ENCODE data around the gene TMEM181. TPM values are rescaled to one million over a fixed set of nuclear protein-coding genes. Genes with fewer than 3 reads are reported as not detected.
A peak's percentile ranks its signal among the peaks of the same experiment; 100 is the strongest.

TMEM181 gene, protein sequence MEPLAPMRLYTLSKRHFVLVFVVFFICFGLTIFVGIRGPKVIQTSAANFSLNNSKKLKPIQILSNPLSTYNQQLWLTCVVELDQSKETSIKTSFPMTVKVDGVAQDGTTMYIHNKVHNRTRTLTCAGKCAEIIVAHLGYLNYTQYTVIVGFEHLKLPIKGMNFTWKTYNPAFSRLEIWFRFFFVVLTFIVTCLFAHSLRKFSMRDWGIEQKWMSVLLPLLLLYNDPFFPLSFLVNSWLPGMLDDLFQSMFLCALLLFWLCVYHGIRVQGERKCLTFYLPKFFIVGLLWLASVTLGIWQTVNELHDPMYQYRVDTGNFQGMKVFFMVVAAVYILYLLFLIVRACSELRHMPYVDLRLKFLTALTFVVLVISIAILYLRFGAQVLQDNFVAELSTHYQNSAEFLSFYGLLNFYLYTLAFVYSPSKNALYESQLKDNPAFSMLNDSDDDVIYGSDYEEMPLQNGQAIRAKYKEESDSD
- 28.4 TPM for total RNA-seq
- long read RNA-seq, partial matches to known transcripts = 16 of 37 reads
- long read RNA-seq, other reads (novel, unspliced or antisense) = 21 of 37 reads

DNA sequence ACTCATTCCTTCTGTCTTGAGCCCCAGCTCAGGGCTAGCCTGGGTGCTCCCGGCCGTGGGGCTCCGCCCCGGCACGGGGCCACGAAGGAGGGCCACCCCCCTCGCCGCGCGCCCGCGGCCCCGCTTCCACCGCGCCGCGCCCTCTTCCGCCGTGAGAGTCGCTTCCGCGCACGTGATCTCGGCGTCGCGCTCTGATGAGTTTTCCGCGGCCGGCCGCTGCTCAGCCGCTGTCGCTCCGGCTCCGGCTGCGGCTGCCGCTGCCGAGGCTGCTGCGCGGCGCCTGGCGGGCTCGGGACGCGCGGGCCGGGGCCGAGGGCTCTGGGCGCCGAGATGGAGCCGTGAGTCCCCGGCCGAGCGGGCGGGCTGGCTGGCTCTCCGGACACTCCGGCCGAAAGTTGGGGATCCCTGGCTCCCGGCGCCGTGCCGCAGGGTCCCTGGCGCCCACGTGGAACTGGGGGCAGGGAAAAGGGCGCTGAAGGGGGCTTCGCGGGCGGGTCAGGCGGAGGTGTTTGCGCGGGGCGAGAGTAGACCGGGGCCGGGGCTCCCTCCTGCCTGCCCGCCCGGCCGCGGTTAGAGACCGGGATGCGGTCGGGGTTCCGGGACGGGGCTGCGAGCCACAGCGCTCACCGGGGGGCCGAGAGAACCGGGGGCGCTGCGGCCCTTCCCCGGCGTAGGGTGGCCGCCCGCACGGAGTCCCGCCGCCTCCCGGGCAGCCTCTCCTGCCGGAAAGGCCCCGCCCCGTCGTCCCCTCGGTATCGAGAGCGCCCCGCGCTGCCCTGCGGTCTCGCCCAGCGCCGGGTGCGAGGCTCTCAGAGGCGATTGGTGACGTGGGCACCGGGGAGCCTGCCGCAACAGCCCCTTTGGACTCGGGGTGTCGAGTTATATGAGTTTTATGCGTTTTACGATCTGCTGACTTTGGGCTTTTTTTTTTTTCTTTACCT lies at the start of gene TMEM181:
Gene TMEM181 (plus strand): TSS at position 197 of the 941 bp plus-strand sequence. CDS start 134 bp downstream, at position 331.
- Histone ChIP-seq H3K4me1 (peaks cover 40% of the 10 kb centered on the region), H3K9me3 (no peaks in the 10 kb centered on the region), H3K27ac (peak within 1 kb of the TSS; percentile 96), H3K4me3 (peak within 1 kb of the TSS; percentile 90), H3K36me3 (no peaks in the 10 kb centered on the region), H3K27me3 (ENCODE audit: low read depth) (no peaks in the 10 kb centered on the region)
- intact Hi-C loops (cut with DNase I) = no loop called here
- TF ChIP-seq, protein P1, sequence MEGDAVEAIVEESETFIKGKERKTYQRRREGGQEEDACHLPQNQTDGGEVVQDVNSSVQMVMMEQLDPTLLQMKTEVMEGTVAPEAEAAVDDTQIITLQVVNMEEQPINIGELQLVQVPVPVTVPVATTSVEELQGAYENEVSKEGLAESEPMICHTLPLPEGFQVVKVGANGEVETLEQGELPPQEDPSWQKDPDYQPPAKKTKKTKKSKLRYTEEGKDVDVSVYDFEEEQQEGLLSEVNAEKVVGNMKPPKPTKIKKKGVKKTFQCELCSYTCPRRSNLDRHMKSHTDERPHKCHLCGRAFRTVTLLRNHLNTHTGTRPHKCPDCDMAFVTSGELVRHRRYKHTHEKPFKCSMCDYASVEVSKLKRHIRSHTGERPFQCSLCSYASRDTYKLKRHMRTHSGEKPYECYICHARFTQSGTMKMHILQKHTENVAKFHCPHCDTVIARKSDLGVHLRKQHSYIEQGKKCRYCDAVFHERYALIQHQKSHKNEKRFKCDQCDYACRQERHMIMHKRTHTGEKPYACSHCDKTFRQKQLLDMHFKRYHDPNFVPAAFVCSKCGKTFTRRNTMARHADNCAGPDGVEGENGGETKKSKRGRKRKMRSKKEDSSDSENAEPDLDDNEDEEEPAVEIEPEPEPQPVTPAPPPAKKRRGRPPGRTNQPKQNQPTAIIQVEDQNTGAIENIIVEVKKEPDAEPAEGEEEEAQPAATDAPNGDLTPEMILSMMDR (IDR thresholded peaks at IDR 0.05) = peak; percentile 8
- DNase-seq (peak; percentile 92), ATAC-seq (peak; percentile 94 to 96)

DNA sequence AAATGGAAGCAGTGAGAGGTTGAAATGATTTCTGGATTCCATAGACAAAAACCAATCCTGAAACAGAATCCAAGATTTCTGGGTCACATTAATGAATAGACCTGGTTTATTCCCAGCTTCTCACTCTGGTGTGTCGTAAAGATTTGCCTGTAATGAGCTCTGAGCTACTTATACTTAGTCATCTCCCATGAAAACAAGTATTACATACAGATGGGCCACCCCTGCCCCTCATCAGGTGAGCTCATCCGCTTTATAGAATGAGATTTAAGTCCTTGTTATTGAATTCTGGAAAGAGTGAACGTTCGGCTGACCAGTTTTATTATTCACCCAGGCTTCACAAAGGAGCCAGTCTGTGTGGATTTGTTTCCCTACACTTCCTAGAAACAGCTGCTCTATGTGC lies 47.1 kb upstream of the TMEM181 start:
- ATAC-seq = no peak
- Histone ChIP-seq H3K4me1 (peaks cover 1% of the 10 kb centered on the region), H3K27ac (no peak overlapping the region), H3K36me3 (no peaks in the 10 kb centered on the region), H3K4me3 (no peak overlapping the region), H3K9me3 (no peaks in the 10 kb centered on the region), H3K27me3 (ENCODE audit: low read depth) (peaks cover 21% of the 10 kb centered on the region)
- DNase-seq = no peak
- TF ChIP-seq, protein P1 (IDR thresholded peaks at IDR 0.05) = no peak
- intact Hi-C loops (cut with DNase I) = no loop called here

DNA sequence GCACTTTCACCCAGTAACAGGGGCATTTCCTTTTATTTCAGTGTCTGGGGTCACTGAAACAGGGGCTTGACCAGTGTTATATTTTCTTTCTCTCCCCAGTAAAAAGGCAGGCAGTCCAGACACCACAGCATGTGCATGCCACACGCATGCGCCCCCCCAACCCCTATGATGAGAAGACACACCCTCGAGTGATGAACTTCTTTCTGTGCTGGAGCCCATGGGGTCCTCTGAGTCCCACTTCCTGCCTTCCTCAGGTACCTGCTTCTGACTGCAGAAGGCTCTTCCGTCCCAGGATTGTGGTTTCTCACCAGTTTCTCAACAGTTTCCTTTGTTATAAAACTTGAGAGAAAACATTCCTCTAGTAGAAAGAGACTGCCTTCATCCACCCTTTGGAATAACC lies 45.7 kb upstream of the TMEM181 start:
- TF ChIP-seq, protein P1 (IDR thresholded peaks at IDR 0.05) = no peak
- Histone ChIP-seq H3K27me3 (ENCODE audit: low read depth) (peaks cover 30% of the 10 kb centered on the region), H3K9me3 (no peaks in the 10 kb centered on the region), H3K4me3 (no peak overlapping the region), H3K36me3 (no peaks in the 10 kb centered on the region), H3K4me1 (peaks cover 13% of the 10 kb centered on the region), H3K27ac (no peak overlapping the region)
- intact Hi-C loops (cut with DNase I) = no loop called here
- no peak for ATAC-seq
- DNase-seq = no peak

DNA sequence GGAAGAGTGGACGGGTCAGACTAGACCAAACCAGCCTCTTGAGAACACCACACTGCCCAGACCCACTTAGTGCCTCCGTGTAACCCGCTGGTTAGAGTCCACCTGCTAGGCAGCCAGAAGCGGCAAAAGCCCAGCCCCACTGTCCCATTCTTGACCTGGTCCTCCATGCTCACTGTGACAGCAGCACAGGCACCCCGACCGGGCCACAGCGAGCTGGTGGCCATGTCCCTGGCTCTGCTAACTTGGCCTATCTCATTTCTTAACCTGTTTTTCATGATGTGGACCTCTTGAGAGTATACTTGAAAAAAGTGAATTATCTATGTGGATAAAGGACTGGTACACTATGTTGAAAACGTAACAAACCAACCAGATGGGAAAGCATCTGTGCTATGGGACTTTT lies 44.9 kb upstream of the TMEM181 start:
- no peak overlapping the region for H3K27ac ChIP-seq
- no peaks in the 10 kb centered on the region for H3K36me3 ChIP-seq
- no peak for DNase-seq
- H3K27me3 ChIP-seq (ENCODE audit: low read depth) = peaks cover 33% of the 10 kb centered on the region
- ATAC-seq = no peak
- no peak overlapping the region for H3K4me3 ChIP-seq
- H3K4me1 ChIP-seq = peaks cover 17% of the 10 kb centered on the region
- TF ChIP-seq, protein P1 (IDR thresholded peaks at IDR 0.05) = no peak
- intact Hi-C loops (cut with DNase I) = no loop called here
- H3K9me3 ChIP-seq = no peaks in the 10 kb centered on the region

DNA sequence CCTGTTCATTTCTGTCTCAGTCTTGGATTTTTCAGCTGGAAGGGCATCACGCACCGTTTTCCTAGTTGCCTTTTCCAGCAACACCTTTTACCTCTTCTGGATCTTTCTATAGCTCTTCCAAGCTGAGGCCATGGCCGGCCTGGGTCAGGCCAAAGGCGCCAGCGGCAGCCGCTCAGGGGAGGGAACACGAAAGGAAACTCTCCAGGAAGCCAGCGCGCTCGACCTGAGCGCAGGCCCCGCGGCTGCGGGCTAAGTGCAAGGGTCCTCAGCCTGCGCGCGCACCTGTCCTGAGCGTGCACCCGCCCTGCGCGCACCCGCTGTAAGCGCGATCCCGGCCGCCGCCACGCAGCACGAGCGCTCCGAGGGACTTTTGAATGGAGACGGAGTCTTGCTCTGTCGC lies 43.8 kb upstream of the TMEM181 start:
- intact Hi-C loops (cut with DNase I) = no loop called here
- TF ChIP-seq, protein P1 (IDR thresholded peaks at IDR 0.05) = no peak
- no peak for ATAC-seq
- peaks cover 17% of the 10 kb centered on the region for H3K4me1 ChIP-seq
- no peaks in the 10 kb centered on the region for H3K36me3 ChIP-seq
- H3K4me3 ChIP-seq = peak overlapping the region; percentile 20
- H3K27ac ChIP-seq = no peak overlapping the region
- no peak for DNase-seq
- H3K9me3 ChIP-seq = no peaks in the 10 kb centered on the region
- H3K27me3 ChIP-seq (ENCODE audit: low read depth) = peaks cover 33% of the 10 kb centered on the region

Data from lower lobe of right lung (tissue), 2 donors.